Neural progenitor cell (in vitro differentiated cells): Measurements from ENCODE around the gene CKS1B.

Experiments used
- EZH2 ChIP-seq: fragments of 200-600 bp; sonication (generic); IDR thresholded peaks from 2 replicates; pipeline ENCODE4 v1.6.1; 2017; ENCODE audit warnings: antibody characterized with exemption, mild to moderate bottlenecking, moderate library complexity
- EZH2phosphoT487 ChIP-seq: fragments of 200-600 bp; sonication (generic); IDR thresholded peaks from 2 replicates; pipeline ENCODE4 v1.6.1; 2017; ENCODE audit warnings: antibody characterized with exemption
- TF ChIP-seq, protein P1 (sequence below): fragments of 200-600 bp; sonication (generic); IDR thresholded peaks from 2 replicates; pipeline ENCODE4 v1.5.1; 2017; ENCODE audit warnings: antibody characterized with exemption, mild to moderate bottlenecking

DNA sequence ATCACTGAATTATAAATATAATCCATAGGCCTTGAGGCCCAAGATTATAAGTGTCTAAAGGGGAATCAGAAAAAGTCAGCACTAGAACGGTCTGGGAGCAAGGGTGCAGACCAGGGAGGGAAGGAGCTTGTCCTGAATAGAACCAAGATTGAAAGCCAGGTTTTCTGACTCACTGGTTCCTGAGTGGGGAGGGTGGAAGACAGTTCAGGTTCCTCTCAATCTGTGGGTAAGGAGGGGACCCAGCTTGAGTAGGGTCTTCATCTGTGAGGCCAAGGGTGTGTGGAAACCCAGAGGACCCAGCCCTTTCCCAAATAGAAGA is 19.7 kb downstream of the CKS1B start:
- TF ChIP-seq, protein P1, sequence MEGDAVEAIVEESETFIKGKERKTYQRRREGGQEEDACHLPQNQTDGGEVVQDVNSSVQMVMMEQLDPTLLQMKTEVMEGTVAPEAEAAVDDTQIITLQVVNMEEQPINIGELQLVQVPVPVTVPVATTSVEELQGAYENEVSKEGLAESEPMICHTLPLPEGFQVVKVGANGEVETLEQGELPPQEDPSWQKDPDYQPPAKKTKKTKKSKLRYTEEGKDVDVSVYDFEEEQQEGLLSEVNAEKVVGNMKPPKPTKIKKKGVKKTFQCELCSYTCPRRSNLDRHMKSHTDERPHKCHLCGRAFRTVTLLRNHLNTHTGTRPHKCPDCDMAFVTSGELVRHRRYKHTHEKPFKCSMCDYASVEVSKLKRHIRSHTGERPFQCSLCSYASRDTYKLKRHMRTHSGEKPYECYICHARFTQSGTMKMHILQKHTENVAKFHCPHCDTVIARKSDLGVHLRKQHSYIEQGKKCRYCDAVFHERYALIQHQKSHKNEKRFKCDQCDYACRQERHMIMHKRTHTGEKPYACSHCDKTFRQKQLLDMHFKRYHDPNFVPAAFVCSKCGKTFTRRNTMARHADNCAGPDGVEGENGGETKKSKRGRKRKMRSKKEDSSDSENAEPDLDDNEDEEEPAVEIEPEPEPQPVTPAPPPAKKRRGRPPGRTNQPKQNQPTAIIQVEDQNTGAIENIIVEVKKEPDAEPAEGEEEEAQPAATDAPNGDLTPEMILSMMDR: no peak
- TF ChIP-seq EZH2 (no peak), EZH2phosphoT487 (no peak)
